ENCODE measurements around the gene PTPRCAP.

PTPRCAP gene

DNA sequence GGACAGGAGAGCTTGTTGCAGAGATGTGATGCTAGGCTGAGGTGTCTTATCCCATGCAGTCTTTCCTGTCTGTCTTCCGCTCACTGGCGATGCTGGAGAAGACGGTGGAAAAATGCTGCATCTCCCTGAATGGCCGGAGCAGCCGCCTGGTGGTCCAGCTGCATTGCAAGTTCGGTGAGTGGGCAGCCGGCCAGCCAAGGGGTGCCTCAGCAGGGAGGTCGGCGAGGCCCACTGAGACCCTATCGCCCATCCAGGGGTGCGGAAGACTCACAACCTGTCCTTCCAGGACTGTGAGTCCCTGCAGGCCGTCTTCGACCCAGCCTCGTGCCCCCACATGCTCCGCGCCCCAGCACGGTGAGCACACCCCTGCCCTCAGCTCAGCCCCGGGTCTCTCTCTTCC lies 44.0 kb downstream of the PTPRCAP start:
- DNase-seq, result no peak

GRCh38 chr11:67392183-67392715 lies 45.2 kb downstream of the PTPRCAP start:
- no peak for DNase-seq

DNA sequence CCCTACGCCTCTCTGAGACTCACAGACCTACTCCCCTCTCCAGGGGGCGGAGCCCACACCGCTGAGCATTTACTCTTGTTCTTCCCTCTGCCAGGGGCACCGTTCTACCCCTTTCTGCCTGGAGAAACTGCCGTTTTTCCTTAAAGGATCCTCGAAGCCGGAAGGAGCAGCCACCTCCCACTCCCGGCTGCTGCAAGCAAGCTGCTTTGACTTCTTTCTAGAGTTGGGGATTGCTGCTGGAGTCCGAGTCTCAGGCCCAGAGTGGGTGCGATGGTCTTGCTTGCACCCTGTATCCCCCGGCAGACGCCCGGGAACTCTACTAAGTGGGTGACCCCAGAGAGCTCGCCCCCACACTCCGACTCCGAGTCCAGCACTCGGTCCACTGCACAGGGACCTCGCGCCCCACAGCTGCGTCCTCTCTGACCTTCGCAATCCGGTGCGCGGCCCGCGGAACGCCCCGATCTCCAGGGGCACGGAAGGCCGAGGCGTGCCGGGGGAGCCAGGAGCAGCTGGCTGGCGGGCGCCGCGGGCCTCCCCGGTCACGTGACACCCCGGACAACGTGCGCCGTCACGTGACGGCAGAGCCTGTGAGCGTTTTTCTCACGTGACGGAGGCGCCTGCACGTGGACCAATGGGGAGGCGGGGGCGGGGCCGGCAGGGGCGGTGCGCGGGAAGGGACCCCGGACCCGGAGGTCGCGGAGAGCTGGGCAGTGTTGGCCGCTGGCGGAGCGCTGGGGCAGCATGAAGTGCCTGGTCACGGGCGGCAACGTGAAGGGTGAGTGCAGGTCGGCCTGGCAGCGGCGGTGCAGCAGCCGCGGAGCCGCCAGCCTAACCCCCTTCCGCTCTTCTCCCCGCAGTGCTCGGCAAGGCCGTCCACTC lies 45.9 kb downstream of the PTPRCAP start, which contains the start of gene RAD9A:
RAD9A (plus strand) TSS at position 683 of the 879 bp plus-strand sequence; CDS start at position 742, 59 bp downstream.
- peak; percentile 86 for DNase-seq

- DNase-seq, result no peak
Measured at GRCh38 chr11:67390947-67391303, 46.6 kb downstream of the PTPRCAP start.

DNA sequence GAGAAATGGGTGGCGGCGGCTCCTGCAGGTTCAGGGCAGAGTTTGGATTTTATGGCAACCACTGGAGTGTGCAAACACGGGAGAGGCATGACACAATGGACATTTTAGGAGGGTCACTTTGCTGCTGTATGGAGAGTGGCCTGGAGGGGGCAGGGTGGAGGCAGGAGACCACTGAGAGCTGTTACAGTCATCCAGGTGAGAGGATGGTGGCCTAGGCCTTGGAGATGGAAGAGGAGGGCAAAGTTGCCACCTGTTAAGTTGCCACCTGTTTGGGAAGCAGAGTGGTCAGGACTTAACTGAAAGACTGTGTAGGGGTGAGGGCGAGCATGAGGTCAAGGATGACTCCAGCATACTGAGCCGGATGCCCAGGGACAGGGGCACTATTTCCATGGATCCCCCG lies 48.0 kb downstream of the PTPRCAP start:
- DNase-seq, result no peak

DNA sequence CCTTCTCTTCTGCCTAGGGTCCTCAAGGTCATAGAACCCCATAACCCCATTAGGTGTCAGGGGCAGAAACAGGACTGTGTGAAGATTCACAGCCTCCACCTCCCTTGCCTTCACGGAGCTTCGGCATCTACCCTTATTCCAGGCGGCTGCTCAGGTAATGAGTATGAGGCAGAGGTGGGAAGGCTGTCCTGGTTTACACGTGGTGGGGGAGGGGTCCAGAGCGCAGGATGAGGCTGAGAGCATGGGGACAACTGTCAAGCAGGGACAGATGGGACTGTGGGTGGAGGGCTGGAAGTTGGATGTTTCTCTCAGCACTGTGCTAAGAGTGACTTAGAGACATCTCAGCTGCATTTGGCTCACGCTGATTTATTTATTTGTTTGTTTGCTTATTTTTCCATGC lies 50.0 kb downstream of the PTPRCAP start:
- DNase-seq, result no peak

DNA sequence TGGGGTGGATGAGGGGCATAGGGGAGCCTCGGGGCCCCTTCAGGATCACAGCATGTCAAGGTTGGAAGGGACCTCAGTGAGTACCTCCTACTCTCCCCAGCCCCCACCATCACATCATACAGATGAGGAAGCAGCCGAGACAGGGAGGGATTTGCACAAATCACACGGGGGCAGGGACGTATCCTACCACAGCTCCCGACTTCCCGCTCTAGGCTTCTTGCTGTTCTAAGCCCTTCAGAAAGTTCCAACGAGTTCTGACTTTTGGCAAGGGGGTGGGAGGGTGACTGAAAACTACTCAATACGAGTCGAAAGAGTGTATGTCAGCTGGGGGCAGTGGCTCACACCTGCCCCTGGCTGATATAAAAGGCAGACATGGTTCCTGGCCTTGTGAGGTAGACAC lies 50.4 kb downstream of the PTPRCAP start:
- no peak for DNase-seq
